ENCODE data around the gene MYH15. TPM values are rescaled to one million over a fixed set of nuclear protein-coding genes. Genes with fewer than 3 reads are reported as not detected.

Gene MYH15
- total and polyA plus RNA-seq, 2 of the 4 experiments (the other 2 are of a cell fraction) = 0.10 to 0.36 TPM

- Histone ChIP-seq H3K56ac (ENCODE audit: extremely low read depth, insufficient read depth, low read length) (no peak overlapping the region), H3K27me3 (ENCODE audit: control insufficient read depth, insufficient read depth, low read length) (peaks cover 17% of the 10 kb centered on the region), H3K23ac (ENCODE audit: low read depth, low read length) (no peak overlapping the region), H3K79me1 (ENCODE audit: low read depth in 1 of 2, low read length in 2 of 2) (no peaks in the 10 kb centered on the region), H3K18ac (ENCODE audit: low read depth, low read length) (no peak overlapping the region), H3K14ac (replicated peaks; ENCODE audit: low read depth, low read length) (no peak overlapping the region), H3K9me3 (ENCODE audit: control insufficient read depth, insufficient read depth, low read length) (no peaks in the 10 kb centered on the region), H4K20me1 (ENCODE audit: insufficient read depth, low read length) (no peaks in the 10 kb centered on the region), H3K27ac (ENCODE audit: insufficient read depth, low read length) (no peak overlapping the region), H3K4me3 (ENCODE audit: insufficient read depth, low read depth, low read length) (no peak overlapping the region), H2AFZ (replicated peaks; ENCODE audit: low read length, poor library complexity) (no peak overlapping the region), H2BK5ac (ENCODE audit: low read depth, low read length, poor library complexity, severe bottlenecking) (no peak overlapping the region), H4K91ac (ENCODE audit: insufficient read depth, low read depth, low read length) (no peak overlapping the region), H2AK9ac (replicated peaks; ENCODE audit: low read depth, low read length, poor library complexity) (no peak overlapping the region), H3K9ac (ENCODE audit: low read depth, low read length) (no peak overlapping the region), H3K4me1 (ENCODE audit: control insufficient read depth, insufficient read depth, low read length) (no peaks in the 10 kb centered on the region), H3K9me1 (ENCODE audit: insufficient read depth, low read length) (no peaks in the 10 kb centered on the region; the same call in 1 of the 2 replicates), H3K36me3 (ENCODE audit: control insufficient read depth, insufficient read depth, low read length) (no peaks in the 10 kb centered on the region), H2BK120ac (ENCODE audit: low read depth, low read length) (no peak overlapping the region), H4K8ac (ENCODE audit: low read depth in 2 of 2, low read length in 2 of 2) (no peak overlapping the region), H2BK15ac (ENCODE audit: low read depth, low read length) (no peak overlapping the region), H2AK5ac (ENCODE audit: low read depth, low read length) (no peak overlapping the region), H2BK20ac (ENCODE audit: low read depth, low read length) (no peak overlapping the region), H3K4me2 (ENCODE audit: low read depth, low read length) (no peak overlapping the region), H4K5ac (ENCODE audit: low read depth, low read length) (no peak overlapping the region), H3K4ac (ENCODE audit: low read depth, low read length) (no peak overlapping the region)
- POLR2A ChIA-PET (ENCODE audit: unreplicated experiment) = no interaction called here
- CTCF ChIA-PET = no interaction called here
- no peak for DNase-seq
- BruUV-seq (replicated peaks) = no TSS peak
- dilution Hi-C loops (cut with HindIII; ENCODE audit: low sequenced_read_pairs, unreplicated experiment) = no loop called here
- in situ Hi-C loops (cut with MboI; ENCODE audit: low sequenced_read_pairs) = no loop called here
- TF ChIP-seq MAZ (IDR thresholded peaks at IDR 0.05; ENCODE audit: borderline replicate concordance, low read depth, low read length) (no peak), NFE2L2 (IDR thresholded peaks at IDR 0.05; ENCODE audit: low read depth, low read length) (no peak), MAFK (IDR thresholded peaks at IDR 0.05; ENCODE audit: low read depth, low read length) (no peak), BHLHE40 (IDR thresholded peaks at IDR 0.05; ENCODE audit: low read depth, low read length) (no peak), RAD21 (IDR thresholded peaks at IDR 0.05; ENCODE audit: low read length) (no peak), USF2 (IDR thresholded peaks at IDR 0.05; ENCODE audit: low read depth, low read length) (no peak), RFX5 (IDR thresholded peaks at IDR 0.05; ENCODE audit: low read depth, low read length) (no peak), CTCF (conservative IDR thresholded peaks at IDR 0.05; ENCODE audit: low read depth, low read length) (no peak), CHD1 (IDR thresholded peaks at IDR 0.05; ENCODE audit: low read depth, low read length) (no peak), CEBPB (IDR thresholded peaks at IDR 0.05; ENCODE audit: low read depth, low read length) (no peak), POLR2A (IDR thresholded peaks at IDR 0.05; ENCODE audit: low read depth, low read length) (no peak), RCOR1 (IDR thresholded peaks at IDR 0.05; ENCODE audit: insufficient replicate concordance, low read length) (no peak), FOS (IDR thresholded peaks at IDR 0.05; ENCODE audit: low read depth, low read length) (no peak), MXI1 (IDR thresholded peaks at IDR 0.05; ENCODE audit: borderline replicate concordance, low read depth, low read length) (no peak), SMC3 (IDR thresholded peaks at IDR 0.05; ENCODE audit: low read depth, low read length) (no peak)
- TF ChIP-seq, protein P1, sequence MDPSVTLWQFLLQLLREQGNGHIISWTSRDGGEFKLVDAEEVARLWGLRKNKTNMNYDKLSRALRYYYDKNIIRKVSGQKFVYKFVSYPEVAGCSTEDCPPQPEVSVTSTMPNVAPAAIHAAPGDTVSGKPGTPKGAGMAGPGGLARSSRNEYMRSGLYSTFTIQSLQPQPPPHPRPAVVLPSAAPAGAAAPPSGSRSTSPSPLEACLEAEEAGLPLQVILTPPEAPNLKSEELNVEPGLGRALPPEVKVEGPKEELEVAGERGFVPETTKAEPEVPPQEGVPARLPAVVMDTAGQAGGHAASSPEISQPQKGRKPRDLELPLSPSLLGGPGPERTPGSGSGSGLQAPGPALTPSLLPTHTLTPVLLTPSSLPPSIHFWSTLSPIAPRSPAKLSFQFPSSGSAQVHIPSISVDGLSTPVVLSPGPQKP (IDR thresholded peaks at IDR 0.05; ENCODE audit: borderline replicate concordance, low read depth, low read length) = no peak
- ATAC-seq (ENCODE audit: low read depth) = no peak
- WGBS, 2 experiments (ENCODE audit: extremely low coverage in 2 of 2, insufficient read length in 1 of 2) = no CpG with 5 or more reads among the region's 2 CpGs
- intact Hi-C loops (cut with micrococcal nuclease) = no loop called here
These were observed 116.4 kb downstream of the MYH15 start for GRCh38 chr3:108394016-108394415.

Data from IMR-90 (cell line).